ENCODE results near the gene DISC1.

The DISC1 gene

GRCh38 chr1:231695439-231696255, 69.1 kb downstream of the DISC1 start:
- CTCF ChIA-PET: no interaction called here
- H3K4me1 Mint-ChIP-seq: peaks cover 13% of the 10 kb centered on the region
- H3K9me3 Mint-ChIP-seq: no peaks in the 10 kb centered on the region
- DNase-seq: no peak
- H3K4me3 Mint-ChIP-seq: no peak overlapping the region
- no peaks in the 10 kb centered on the region for H3K27me3 Mint-ChIP-seq
- no peak overlapping the region for H3K27ac Mint-ChIP-seq
- peaks cover 18% of the 10 kb centered on the region for H3K36me3 Mint-ChIP-seq

- Mint-ChIP-seq H3K27me3 (no peaks in the 10 kb centered on the region), H3K27ac (no peak overlapping the region), H3K9me3 (no peaks in the 10 kb centered on the region), H3K4me1 (peaks cover 12% of the 10 kb centered on the region), H3K36me3 (peaks cover 31% of the 10 kb centered on the region), H3K4me3 (no peak overlapping the region)
- CTCF ChIA-PET: no interaction called here
- DNase-seq: no peak
Measured at GRCh38 chr1:231699784-231700183, 73.2 kb downstream of the DISC1 start.

DNA sequence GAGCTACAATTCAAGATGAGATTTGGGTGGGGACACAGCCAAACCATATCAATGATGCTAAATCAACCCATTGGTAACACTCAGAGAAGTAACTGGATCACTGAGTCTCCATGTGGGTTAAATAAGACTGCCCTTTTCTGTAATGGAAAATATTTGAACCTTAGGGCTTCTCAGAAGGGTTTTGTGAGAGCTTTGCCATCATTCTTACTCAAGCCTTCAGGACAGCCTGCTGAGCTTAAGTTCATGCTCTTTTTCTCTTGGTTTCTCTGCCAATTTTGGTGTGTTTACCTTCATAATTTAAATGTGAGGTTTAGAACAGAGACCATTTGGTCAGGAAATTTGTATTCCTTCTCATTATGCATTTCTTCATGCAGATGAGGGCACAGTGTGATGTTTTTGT, 74.7 kb downstream of the DISC1 start:
- no peak overlapping the region for H3K27ac Mint-ChIP-seq
- no peak overlapping the region for H3K4me3 Mint-ChIP-seq
- peaks cover 26% of the 10 kb centered on the region for H3K36me3 Mint-ChIP-seq
- CTCF ChIA-PET: no interaction called here
- H3K27me3 Mint-ChIP-seq: no peaks in the 10 kb centered on the region
- no peaks in the 10 kb centered on the region for H3K9me3 Mint-ChIP-seq
- DNase-seq: no peak
- H3K4me1 Mint-ChIP-seq: peaks cover 11% of the 10 kb centered on the region

DNA sequence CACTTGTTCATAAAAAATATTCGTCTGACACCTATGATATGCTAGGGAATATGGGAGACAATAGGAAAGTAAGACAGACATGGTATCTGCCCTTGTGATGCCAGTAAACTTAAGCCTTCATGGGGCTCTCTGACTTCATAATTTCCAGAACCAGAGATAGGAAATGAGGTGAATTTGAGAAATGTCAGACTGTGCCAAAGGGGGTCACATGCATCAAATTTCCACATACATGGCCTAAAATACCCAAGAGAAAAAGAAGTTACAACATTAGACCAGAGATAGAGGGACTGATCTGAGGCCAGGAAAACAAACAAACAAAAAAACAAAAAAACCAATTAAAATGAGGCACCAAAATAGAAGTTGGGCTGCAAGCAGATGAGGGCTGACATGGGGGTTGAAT, 75.7 kb downstream of the DISC1 start:
- Mint-ChIP-seq H3K9me3 (no peaks in the 10 kb centered on the region), H3K27me3 (no peaks in the 10 kb centered on the region), H3K4me3 (no peak overlapping the region), H3K4me1 (peaks cover 11% of the 10 kb centered on the region), H3K36me3 (peaks cover 26% of the 10 kb centered on the region), H3K27ac (no peak overlapping the region)
- CTCF ChIA-PET: no interaction called here
- no peak for DNase-seq

DNA sequence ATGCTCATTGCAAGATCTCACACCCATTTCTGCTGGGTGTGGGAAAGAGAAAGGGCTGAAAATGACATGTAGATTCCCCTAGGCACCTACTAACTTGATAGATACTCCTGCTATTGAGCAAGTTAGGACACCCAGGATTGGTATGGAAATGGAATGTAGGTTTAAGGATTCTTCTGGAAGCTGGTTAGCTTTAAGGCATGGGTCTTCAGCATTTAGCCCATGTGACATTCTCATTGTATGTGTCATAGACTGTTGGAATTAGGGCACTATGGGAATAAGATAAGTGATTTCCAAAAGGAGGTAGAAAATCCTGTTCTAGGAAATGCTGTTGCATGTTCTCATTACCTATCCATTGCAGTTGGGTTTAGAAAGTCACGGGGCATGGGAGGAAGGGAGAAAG, 76.2 kb downstream of the DISC1 start:
- no peak overlapping the region for H3K4me3 Mint-ChIP-seq
- peaks cover 29% of the 10 kb centered on the region for H3K36me3 Mint-ChIP-seq
- no peak for DNase-seq
- no peaks in the 10 kb centered on the region for H3K9me3 Mint-ChIP-seq
- no peak overlapping the region for H3K27ac Mint-ChIP-seq
- CTCF ChIA-PET: no interaction called here
- no peaks in the 10 kb centered on the region for H3K27me3 Mint-ChIP-seq
- peaks cover 11% of the 10 kb centered on the region for H3K4me1 Mint-ChIP-seq

- no peak for DNase-seq
- CTCF ChIA-PET: no interaction called here
- no peaks in the 10 kb centered on the region for H3K27me3 Mint-ChIP-seq
- H3K4me1 Mint-ChIP-seq: no peaks in the 10 kb centered on the region
- no peak overlapping the region for H3K27ac Mint-ChIP-seq
- H3K9me3 Mint-ChIP-seq: no peaks in the 10 kb centered on the region
- peaks cover 21% of the 10 kb centered on the region for H3K36me3 Mint-ChIP-seq
- no peak overlapping the region for H3K4me3 Mint-ChIP-seq
Measured at GRCh38 chr1:231705806-231706760, 79.5 kb downstream of the DISC1 start.

DNA sequence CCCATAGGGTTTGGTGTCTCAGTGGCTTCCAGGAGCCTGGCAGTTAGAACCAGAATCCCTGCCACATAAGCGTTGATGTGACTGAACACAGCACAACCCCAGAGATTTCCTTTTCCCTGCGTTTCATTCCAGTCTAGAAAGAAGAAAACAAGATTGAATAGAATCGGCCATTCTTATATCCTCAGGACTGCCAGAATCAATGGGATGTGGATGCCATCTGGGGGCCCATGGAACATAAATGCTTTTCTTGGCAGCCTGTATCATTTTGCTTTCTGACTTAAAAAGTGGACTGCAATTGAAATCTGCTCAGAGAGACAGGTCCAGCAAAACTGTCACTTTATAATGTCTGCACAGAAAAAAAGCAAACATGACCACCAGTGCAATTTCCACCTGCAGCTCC, 80.3 kb downstream of the DISC1 start:
- peaks cover 3% of the 10 kb centered on the region for H3K9me3 Mint-ChIP-seq
- no peak overlapping the region for H3K4me3 Mint-ChIP-seq
- CTCF ChIA-PET: no interaction called here
- H3K36me3 Mint-ChIP-seq: peaks cover 22% of the 10 kb centered on the region
- H3K27ac Mint-ChIP-seq: no peak overlapping the region
- no peaks in the 10 kb centered on the region for H3K27me3 Mint-ChIP-seq
- H3K4me1 Mint-ChIP-seq: no peaks in the 10 kb centered on the region
- DNase-seq: no peak

- CTCF ChIA-PET: no interaction called here
- H3K27me3 Mint-ChIP-seq: no peaks in the 10 kb centered on the region
- no peak overlapping the region for H3K27ac Mint-ChIP-seq
- H3K4me3 Mint-ChIP-seq: no peak overlapping the region
- no peak for DNase-seq
- H3K36me3 Mint-ChIP-seq: peaks cover 19% of the 10 kb centered on the region
- H3K4me1 Mint-ChIP-seq: no peaks in the 10 kb centered on the region
- peaks cover 3% of the 10 kb centered on the region for H3K9me3 Mint-ChIP-seq
Measured at GRCh38 chr1:231707407-231707806, 80.8 kb downstream of the DISC1 start.

- no peak overlapping the region for H3K4me3 Mint-ChIP-seq
- CTCF ChIA-PET: no interaction called here
- peaks cover 6% of the 10 kb centered on the region for H3K9me3 Mint-ChIP-seq
- no peaks in the 10 kb centered on the region for H3K27me3 Mint-ChIP-seq
- no peak for DNase-seq
- no peaks in the 10 kb centered on the region for H3K4me1 Mint-ChIP-seq
- no peak overlapping the region for H3K27ac Mint-ChIP-seq
- peaks cover 19% of the 10 kb centered on the region for H3K36me3 Mint-ChIP-seq
Measured at GRCh38 chr1:231708394-231708793, 81.8 kb downstream of the DISC1 start.

DNA sequence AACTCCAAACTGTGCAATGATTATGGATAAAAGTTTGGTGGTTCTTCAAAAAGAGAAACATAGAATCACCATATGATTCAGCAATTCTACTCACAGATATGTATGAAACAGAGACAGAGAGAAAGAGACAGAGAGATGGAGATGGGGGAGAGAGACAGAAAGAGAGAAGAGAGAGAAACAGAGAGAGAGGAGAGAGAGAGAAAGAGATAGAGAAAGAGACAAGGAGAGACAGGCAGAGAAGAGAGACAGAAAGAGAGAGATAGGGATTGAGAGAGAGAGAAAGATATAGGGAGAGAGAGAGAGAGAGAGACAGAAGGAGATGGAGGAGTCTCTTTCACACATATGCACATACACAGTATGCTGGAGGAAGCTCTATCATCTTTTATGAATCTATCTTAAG, 87.8 kb downstream of the DISC1 start:
- Mint-ChIP-seq H3K9me3 (peaks cover 7% of the 10 kb centered on the region), H3K4me3 (no peak overlapping the region), H3K27me3 (no peaks in the 10 kb centered on the region), H3K4me1 (no peaks in the 10 kb centered on the region), H3K36me3 (peaks cover 13% of the 10 kb centered on the region), H3K27ac (no peak overlapping the region)
- DNase-seq: no peak
- CTCF ChIA-PET: no interaction called here

GRCh38 chr1:231715816-231716722, 89.5 kb downstream of the DISC1 start:
- CTCF ChIA-PET: no interaction called here
- Mint-ChIP-seq H3K9me3 (peaks cover 7% of the 10 kb centered on the region), H3K36me3 (peaks cover 13% of the 10 kb centered on the region), H3K4me3 (no peak overlapping the region), H3K27me3 (no peaks in the 10 kb centered on the region), H3K4me1 (no peaks in the 10 kb centered on the region), H3K27ac (no peak overlapping the region)
- DNase-seq: no peak

GRCh38 chr1:231716879-231717278, 90.3 kb downstream of the DISC1 start:
- Mint-ChIP-seq H3K27me3 (no peaks in the 10 kb centered on the region), H3K4me1 (no peaks in the 10 kb centered on the region), H3K4me3 (no peak overlapping the region), H3K27ac (no peak overlapping the region), H3K9me3 (peaks cover 4% of the 10 kb centered on the region), H3K36me3 (peaks cover 11% of the 10 kb centered on the region)
- CTCF ChIA-PET: no interaction called here
- no peak for DNase-seq

GRCh38 chr1:231719485-231720183, 93.0 kb downstream of the DISC1 start:
- no peak for DNase-seq
- Mint-ChIP-seq H3K4me3 (no peak overlapping the region), H3K4me1 (no peaks in the 10 kb centered on the region), H3K27me3 (no peaks in the 10 kb centered on the region), H3K27ac (no peak overlapping the region), H3K36me3 (peaks cover 4% of the 10 kb centered on the region), H3K9me3 (no peaks in the 10 kb centered on the region)
- CTCF ChIA-PET: no interaction called here

Data from activated naive CD4-positive, alpha-beta T cell treated with anti-CD3 and anti-CD28 coated beads, Interleukin-2, amount 10 ng/mL, durations not matched to agents 7 days and 5 days (primary cell).